HG03135 (cell line): Measurements from ENCODE around the gene INTS11.
"Not testable (repeated sequence)": the region's sequence is repeated elsewhere in the genome, so short reads cannot be mapped to it uniquely, and the experiment has no call there.

Experiments
- ATAC-seq: cut with Tn5 transposase; IDR thresholded peaks from one replicate; pipeline ENCODE4 v1.9.1; 2021; ENCODE audit warnings: mild to moderate bottlenecking, moderate library complexity; ENCODE audit not compliant: unreplicated experiment

INTS11 gene

GRCh38 chr1:1331068-1331965, 6.9 kb upstream of the INTS11 start, which contains the start of gene TAS1R3:
Gene TAS1R3 (plus strand): TSS chr1:1331280. CDS start chr1:1331346, 66 bp downstream.
- no peak for ATAC-seq

DNA sequence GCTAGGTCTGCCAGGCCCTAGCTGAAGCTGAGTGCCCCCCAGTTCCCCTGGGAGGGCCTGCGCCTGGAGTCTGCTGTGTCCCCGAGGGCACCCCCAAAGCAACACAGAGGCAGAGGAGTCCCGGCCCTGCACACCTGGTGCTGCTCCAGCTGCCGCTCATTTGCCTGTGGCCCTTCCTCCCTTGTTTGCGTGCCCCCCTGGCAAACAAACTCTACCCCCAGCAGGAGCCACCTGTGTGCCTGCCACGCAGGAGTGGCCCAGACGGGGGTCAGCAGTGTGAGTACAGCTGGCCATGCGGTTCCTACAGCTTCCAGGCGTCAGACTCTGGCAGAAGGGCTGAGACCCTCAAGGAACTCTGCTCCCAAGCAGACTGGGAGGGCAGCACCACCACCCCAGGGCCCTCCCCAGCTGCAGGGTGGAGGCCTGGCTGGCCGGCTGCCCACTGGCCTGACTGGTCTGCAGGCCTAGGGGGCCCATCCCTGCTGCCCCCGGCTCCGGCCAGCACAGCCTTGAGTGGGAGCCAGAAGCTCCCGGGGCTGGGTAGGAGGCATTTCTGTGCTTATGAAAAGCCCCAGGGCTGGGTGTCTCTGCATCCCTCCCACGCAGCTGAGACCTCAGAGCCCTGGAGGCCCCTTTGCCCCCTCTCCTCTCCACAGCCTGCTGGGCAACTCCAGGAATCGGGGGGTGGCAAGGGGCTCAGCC, 6.1 kb upstream of the INTS11 start:
- no peak for ATAC-seq

DNA sequence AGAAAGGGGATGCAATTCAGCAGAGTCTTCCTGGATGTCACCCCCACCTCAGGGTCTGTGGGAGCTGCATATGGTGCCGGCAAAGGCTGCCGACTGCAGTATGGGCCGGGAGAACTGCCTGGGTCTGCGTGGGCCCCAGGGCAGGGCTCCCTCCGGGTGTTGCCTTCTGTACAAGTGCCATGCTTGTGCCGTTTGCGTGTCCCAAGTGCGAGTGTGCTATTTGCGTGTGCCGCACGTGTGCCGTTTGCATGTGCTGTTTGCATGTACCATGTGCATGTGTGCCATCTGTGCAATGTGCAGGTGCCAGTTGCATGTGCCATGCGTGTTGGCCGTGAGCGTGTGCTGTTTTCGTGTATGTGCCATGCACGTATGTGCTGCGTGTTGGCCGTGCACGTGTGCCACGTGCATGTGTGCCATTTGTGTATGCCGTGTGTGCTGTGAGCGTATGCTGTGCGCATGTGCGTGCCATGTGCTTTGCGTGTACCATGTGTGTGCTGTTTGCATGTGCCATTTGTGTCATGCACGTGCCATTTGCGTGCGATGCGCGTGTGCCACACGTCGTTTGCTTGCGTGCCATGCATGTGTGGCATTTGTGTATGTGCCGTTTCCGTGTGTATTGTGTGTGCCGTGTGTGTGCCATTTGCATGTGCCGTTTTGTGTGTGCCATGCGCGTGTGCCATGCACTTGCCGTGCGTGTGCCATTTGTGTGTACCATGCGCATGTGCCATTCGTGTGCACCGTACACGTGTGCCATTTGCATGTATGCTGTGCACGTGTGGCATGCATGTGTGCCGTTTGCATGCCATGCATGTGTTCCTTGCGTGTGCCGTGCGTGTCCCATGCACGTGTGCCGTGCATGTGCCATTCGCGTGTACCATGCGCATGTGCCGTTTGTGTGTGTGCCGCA, 5.1 kb upstream of the INTS11 start:
- no peak for ATAC-seq

- no peak for ATAC-seq
These were observed 3.8 kb upstream of the INTS11 start for GRCh38 chr1:1328254-1328653.

DNA sequence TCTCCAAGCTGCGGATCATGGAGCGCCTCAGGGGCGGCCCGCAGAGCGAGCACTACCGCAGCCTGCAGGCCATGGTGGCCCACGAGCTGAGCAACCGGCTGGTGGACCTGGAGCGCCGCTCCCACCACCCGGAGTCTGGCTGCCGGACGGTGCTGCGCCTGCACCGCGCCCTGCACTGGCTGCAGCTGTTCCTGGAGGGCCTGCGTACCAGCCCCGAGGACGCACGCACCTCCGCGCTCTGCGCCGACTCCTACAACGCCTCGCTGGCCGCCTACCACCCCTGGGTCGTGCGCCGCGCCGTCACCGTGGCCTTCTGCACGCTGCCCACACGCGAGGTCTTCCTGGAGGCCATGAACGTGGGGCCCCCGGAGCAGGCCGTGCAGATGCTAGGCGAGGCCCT, 2.8 kb upstream of the INTS11 start:
- ATAC-seq, result no peak

GRCh38 chr1:1326075-1326605, 1.7 kb upstream of the INTS11 start:
- no peak for ATAC-seq

- ATAC-seq, result peak; percentile 7
These were observed 1.0 kb upstream of the INTS11 start for GRCh38 chr1:1325288-1326074.

DNA sequence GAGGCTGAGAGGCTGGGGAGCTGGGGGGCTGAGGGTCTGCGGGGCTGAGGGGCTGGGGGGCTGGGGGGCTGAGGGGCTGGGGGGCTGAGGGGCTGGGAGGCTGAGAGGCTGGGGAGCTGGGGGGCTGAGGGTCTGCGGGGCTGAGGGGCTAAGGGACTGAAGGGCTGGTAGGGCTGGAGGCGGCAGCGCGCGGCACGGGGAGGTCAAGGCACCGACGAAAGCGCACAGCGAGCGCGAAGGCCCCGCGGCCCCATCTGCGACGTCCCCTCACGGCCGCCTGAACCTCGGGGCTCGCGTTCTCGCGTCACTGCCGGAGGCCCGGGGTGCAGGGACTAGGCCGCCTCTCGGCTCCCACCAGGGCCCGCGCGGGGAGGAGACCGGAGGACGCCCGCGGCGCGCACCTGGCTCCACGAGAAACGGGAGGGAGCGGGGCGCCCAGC, 356 bp downstream of the INTS11 start:
- ATAC-seq, result peak; percentile 29

- no peak for ATAC-seq
These were observed 1.5 kb downstream of the INTS11 start for GRCh38 chr1:1322952-1323351.

DNA sequence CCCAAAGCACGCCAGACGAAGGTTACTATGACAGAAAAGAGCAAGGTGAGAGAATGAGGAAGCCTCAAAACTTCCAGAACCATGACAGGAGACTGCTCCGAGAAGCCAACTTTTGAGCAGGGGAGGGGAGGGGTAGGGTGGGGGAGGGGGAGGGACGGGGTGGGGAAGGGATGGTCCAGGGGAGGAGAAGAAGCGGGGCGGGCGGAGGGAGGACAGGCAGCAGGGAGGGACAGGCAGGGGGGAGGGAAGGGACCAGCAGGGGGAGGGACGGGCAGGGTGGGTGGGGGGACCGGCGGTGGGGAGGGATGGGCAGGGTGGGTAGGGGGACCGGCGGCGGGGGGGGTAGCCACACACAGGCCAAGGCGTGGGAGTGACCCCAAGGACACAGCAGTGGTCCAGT, 2.0 kb downstream of the INTS11 start:
- no peak for ATAC-seq

- ATAC-seq, result no peak
These were observed 3.0 kb downstream of the INTS11 start for GRCh38 chr1:1321477-1321876.

- no peak for ATAC-seq
These were observed 3.6 kb downstream of the INTS11 start for GRCh38 chr1:1320666-1321448.

- no peak for ATAC-seq
These were observed 4.9 kb downstream of the INTS11 start for GRCh38 chr1:1319646-1319941.

- no peak for ATAC-seq
These were observed 5.4 kb downstream of the INTS11 start for GRCh38 chr1:1318777-1319645.

DNA sequence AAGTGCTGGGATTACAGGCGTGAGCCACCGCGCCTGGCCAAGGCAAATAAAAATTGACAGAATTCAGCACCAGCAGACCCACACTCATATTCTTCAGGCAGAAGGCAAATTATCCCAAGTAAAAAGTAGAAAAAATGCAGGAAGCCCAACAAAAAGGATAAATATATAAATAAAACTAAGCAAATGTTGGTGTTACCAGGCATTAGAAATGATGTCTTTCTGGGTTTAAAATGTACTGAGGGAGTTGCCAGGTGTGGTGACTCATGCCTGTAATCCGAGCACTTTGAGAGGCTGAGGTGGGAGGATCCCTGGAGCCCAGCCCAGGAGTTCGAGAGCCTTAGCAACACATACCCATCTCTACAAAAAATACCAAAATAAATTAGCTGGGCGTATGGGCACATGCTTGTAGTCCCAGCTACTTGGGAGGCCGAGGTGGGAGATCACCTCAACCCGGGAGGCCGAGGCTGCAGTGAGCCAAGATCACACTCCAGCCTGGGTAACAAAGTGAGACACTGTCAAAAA, 6.3 kb downstream of the INTS11 start:
- no peak for ATAC-seq

DNA sequence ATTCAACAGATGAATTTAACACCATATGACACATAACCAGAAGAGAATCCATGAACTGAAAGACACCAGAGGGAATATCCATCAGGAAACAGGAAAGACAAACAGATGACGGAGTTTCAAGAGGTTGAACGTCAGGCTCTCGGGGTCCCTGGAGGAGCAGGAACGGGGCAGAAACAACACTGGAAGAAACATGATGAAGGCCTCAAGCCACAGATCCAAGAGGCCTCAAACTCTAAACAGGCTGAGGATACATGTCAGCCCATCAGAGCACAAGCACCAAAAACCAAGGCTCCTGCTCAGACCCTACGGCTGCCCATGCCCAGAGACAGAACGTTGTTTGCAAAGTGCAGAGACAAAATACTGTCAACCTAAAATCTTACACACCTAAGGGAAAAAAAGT, 7.0 kb downstream of the INTS11 start:
- no peak for ATAC-seq

DNA sequence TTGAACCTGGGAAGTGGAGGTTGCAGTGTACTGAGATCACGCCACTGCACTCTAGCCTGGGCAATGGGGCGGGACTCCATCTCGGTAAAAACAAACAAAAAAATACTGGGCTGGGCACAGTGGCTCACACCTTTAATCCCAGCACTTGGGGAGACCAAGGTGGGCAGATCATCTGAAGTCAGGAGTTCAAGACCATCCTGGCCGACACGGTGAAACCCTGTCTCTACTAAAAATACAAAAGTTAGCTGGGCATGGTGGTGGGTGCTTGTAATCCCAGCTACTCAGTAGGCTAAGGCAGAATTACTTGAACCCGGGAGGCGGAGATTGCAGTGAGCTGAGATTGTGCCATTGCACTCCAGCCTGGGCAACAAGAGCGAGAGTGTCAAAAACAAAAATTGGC, 8.3 kb downstream of the INTS11 start:
- ATAC-seq, result not testable (repeated sequence)

DNA sequence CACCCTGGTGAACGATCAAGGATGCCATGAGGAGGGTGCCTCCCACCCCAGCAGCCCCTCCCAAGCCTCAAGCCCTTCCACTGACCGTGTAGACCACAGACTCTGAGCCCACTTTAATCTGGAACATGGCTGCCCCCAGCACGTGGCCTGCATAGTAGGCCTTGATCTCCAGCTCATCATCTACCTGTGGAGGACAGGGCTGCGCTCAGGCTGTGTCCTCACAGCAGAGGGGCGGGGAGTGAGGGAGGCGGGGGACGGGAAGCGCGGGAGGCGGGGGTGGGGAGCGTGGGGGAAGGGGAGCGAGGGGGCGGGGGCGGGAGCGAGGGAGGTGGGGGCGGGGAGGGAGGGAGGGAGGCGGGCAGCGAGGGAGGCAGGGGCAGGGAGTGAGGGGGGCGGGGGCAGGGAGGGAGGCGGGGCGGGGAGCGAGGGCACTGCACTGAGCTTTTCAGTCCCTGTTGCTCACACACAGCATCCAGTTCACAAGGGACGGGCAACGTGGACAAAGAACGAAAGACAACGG, 9.0 kb downstream of the INTS11 start:
- no peak for ATAC-seq
